ENCODE data around the gene WDR7.

WDR7 gene

GRCh38 chr18:57023275-57023882 lies 372.2 kb downstream of the WDR7 start:
- Histone ChIP-seq H3K4me2 (ENCODE audit: low read length, poor library complexity, severe bottlenecking) (no peak overlapping the region), H2AK5ac (ENCODE audit: low read length, severe bottlenecking) (no peak overlapping the region), H2BK15ac (ENCODE audit: low read depth, poor library complexity, severe bottlenecking) (no peak overlapping the region), H4K8ac (ENCODE audit: low read length) (no peak overlapping the region), H3K18ac (ENCODE audit: low read depth in 1 of 2, low read length in 2 of 2) (no peak overlapping the region), H2BK12ac (ENCODE audit: low read length in 2 of 2) (no peak overlapping the region), H3K27ac (ENCODE audit: low read length, poor library complexity, severe bottlenecking) (no peak overlapping the region), H3K4ac (ENCODE audit: low read depth in 1 of 2, low read length in 2 of 2) (no peak overlapping the region), H3K4me3 (ENCODE audit: insufficient read depth in 1 of 2, low read depth in 1 of 2, low read length in 2 of 2) (no peak overlapping the region), H3K23ac (ENCODE audit: low read length in 2 of 2) (no peak overlapping the region), H2AFZ (ENCODE audit: low read depth, low read length) (no peak overlapping the region), H3K27me3 (ENCODE audit: control insufficient read depth in 1 of 2, insufficient read depth in 1 of 2, low read length in 2 of 2) (no peaks in the 10 kb centered on the region), H3K9ac (ENCODE audit: low read length) (no peak overlapping the region), H2BK120ac (ENCODE audit: low read depth, low read length) (no peak overlapping the region), H3K36me3 (ENCODE audit: control insufficient read depth in 1 of 2, insufficient read depth in 2 of 2, low read depth in 1 of 2, low read length in 2 of 2) (peaks cover 12 to 27% of the 10 kb centered on the region in 2 experiments), H3K4me1 (ENCODE audit: control insufficient read depth, insufficient read depth, low read depth, low read length) (peaks cover 4% of the 10 kb centered on the region), H4K91ac (ENCODE audit: low read length) (no peak overlapping the region), H3K79me1 (replicated peaks; ENCODE audit: low read length, poor library complexity, severe bottlenecking) (no peaks in the 10 kb centered on the region), H2BK5ac (ENCODE audit: low read depth, low read length, poor library complexity, severe bottlenecking) (no peak overlapping the region), H3K9me3 (ENCODE audit: control insufficient read depth, low read length) (no peaks in the 10 kb centered on the region), H3K14ac (ENCODE audit: low read length in 2 of 2) (no peak overlapping the region)
- DNase-seq: no peak
- WGBS: no CpG with 5 or more reads among the region's 3 CpGs

- 46% methylated on average over 4 of the region's 4 CpGs for WGBS
These were observed 374.4 kb downstream of the WDR7 start for GRCh38 chr18:57025540-57025939.

GRCh38 chr18:57026316-57026715 lies 375.2 kb downstream of the WDR7 start:
- Histone ChIP-seq H3K4ac (ENCODE audit: low read depth in 1 of 2, low read length in 2 of 2) (no peak overlapping the region), H3K27me3 (ENCODE audit: control insufficient read depth in 1 of 2, insufficient read depth in 1 of 2, low read length in 2 of 2) (no peaks in the 10 kb centered on the region)
- WGBS: no CpG with 5 or more reads among the region's 2 CpGs

More at GRCh38 chr18:57025540-57025939, 374.4 kb downstream of the WDR7 start:
- no peak overlapping the region for H3K9ac ChIP-seq (ENCODE audit: low read length)
- H4K8ac ChIP-seq (ENCODE audit: low read length): no peak overlapping the region
- no peak overlapping the region for H3K4me2 ChIP-seq (ENCODE audit: low read length, poor library complexity, severe bottlenecking)
- no peak overlapping the region for H3K27ac ChIP-seq (ENCODE audit: low read length, poor library complexity, severe bottlenecking)
- no peak overlapping the region for H2BK15ac ChIP-seq (ENCODE audit: low read depth, poor library complexity, severe bottlenecking)
- no peak overlapping the region for H3K4me3 ChIP-seq (ENCODE audit: insufficient read depth in 1 of 2, low read depth in 1 of 2, low read length in 2 of 2)
- no peak overlapping the region for H3K23ac ChIP-seq (ENCODE audit: low read length in 2 of 2)
- no peak overlapping the region for H3K14ac ChIP-seq (ENCODE audit: low read length in 2 of 2)
- H2BK12ac ChIP-seq (ENCODE audit: low read length in 2 of 2): no peak overlapping the region
- no peaks in the 10 kb centered on the region for H3K27me3 ChIP-seq (ENCODE audit: control insufficient read depth in 1 of 2, insufficient read depth in 1 of 2, low read length in 2 of 2)
- H2BK5ac ChIP-seq (ENCODE audit: low read depth, low read length, poor library complexity, severe bottlenecking): no peak overlapping the region
- no peak overlapping the region for H2AK5ac ChIP-seq (ENCODE audit: low read length, severe bottlenecking)
- H3K9me3 ChIP-seq (ENCODE audit: control insufficient read depth, low read length): no peaks in the 10 kb centered on the region
- no peak overlapping the region for H2AFZ ChIP-seq (ENCODE audit: low read depth, low read length)
- no peak overlapping the region for H2BK120ac ChIP-seq (ENCODE audit: low read depth, low read length)
- H4K91ac ChIP-seq (ENCODE audit: low read length): no peak overlapping the region
- H3K36me3 ChIP-seq (ENCODE audit: control insufficient read depth in 1 of 2, insufficient read depth in 2 of 2, low read depth in 1 of 2, low read length in 2 of 2): peaks cover 15 to 42% of the 10 kb centered on the region in 2 experiments
- no peak overlapping the region for H3K18ac ChIP-seq (ENCODE audit: low read depth in 1 of 2, low read length in 2 of 2)
- no peaks in the 10 kb centered on the region for H3K79me1 ChIP-seq (replicated peaks; ENCODE audit: low read length, poor library complexity, severe bottlenecking)
- DNase-seq: peak; percentile 27
- H3K4ac ChIP-seq (ENCODE audit: low read depth in 1 of 2, low read length in 2 of 2): no peak overlapping the region
- H3K4me1 ChIP-seq (ENCODE audit: control insufficient read depth, insufficient read depth, low read depth, low read length): peaks cover 4% of the 10 kb centered on the region

GRCh38 chr18:57027190-57027708 lies 376.1 kb downstream of the WDR7 start:
- H3K4ac ChIP-seq (ENCODE audit: low read depth in 1 of 2, low read length in 2 of 2): no peak overlapping the region
- H3K23ac ChIP-seq (ENCODE audit: low read length in 2 of 2): no peak overlapping the region
- no peaks in the 10 kb centered on the region for H3K79me1 ChIP-seq (replicated peaks; ENCODE audit: low read length, poor library complexity, severe bottlenecking)
- peaks cover 4% of the 10 kb centered on the region for H3K4me1 ChIP-seq (ENCODE audit: control insufficient read depth, insufficient read depth, low read depth, low read length)
- H3K9ac ChIP-seq (ENCODE audit: low read length): no peak overlapping the region
- H3K9me3 ChIP-seq (ENCODE audit: control insufficient read depth, low read length): no peaks in the 10 kb centered on the region
- no peak overlapping the region for H3K27ac ChIP-seq (ENCODE audit: low read length, poor library complexity, severe bottlenecking)
- H3K27me3 ChIP-seq (ENCODE audit: control insufficient read depth in 1 of 2, insufficient read depth in 1 of 2, low read length in 2 of 2): no peaks in the 10 kb centered on the region
- no peak overlapping the region for H2BK5ac ChIP-seq (ENCODE audit: low read depth, low read length, poor library complexity, severe bottlenecking)
- H2BK120ac ChIP-seq (ENCODE audit: low read depth, low read length): no peak overlapping the region
- H3K18ac ChIP-seq (ENCODE audit: low read depth in 1 of 2, low read length in 2 of 2): no peak overlapping the region
- H4K91ac ChIP-seq (ENCODE audit: low read length): peak overlapping the region; percentile 27
- H3K4me3 ChIP-seq (ENCODE audit: insufficient read depth in 1 of 2, low read depth in 1 of 2, low read length in 2 of 2): no peak overlapping the region
- no peak overlapping the region for H2AFZ ChIP-seq (ENCODE audit: low read depth, low read length)
- no peak overlapping the region for H2BK15ac ChIP-seq (ENCODE audit: low read depth, poor library complexity, severe bottlenecking)
- no peak overlapping the region for H2BK12ac ChIP-seq (ENCODE audit: low read length in 2 of 2)
- no peak overlapping the region for H4K8ac ChIP-seq (ENCODE audit: low read length)
- H3K36me3 ChIP-seq (ENCODE audit: control insufficient read depth in 1 of 2, insufficient read depth in 2 of 2, low read depth in 1 of 2, low read length in 2 of 2): peaks cover 10 to 39% of the 10 kb centered on the region in 2 experiments
- H2AK5ac ChIP-seq (ENCODE audit: low read length, severe bottlenecking): peak overlapping the region; percentile 44
- H3K14ac ChIP-seq (ENCODE audit: low read length in 2 of 2): peak overlapping the region in 1 of 2 experiments; percentile 3
- no peak for DNase-seq
- H3K4me2 ChIP-seq (ENCODE audit: low read length, poor library complexity, severe bottlenecking): no peak overlapping the region
- 95% methylated on average over 14 of the region's 15 CpGs for WGBS

More at GRCh38 chr18:57026316-57026715, 375.2 kb downstream of the WDR7 start:
- Histone ChIP-seq H3K36me3 (ENCODE audit: control insufficient read depth in 1 of 2, insufficient read depth in 2 of 2, low read depth in 1 of 2, low read length in 2 of 2) (peaks cover 10 to 39% of the 10 kb centered on the region in 2 experiments), H3K4me2 (ENCODE audit: low read length, poor library complexity, severe bottlenecking) (no peak overlapping the region), H2AK5ac (ENCODE audit: low read length, severe bottlenecking) (no peak overlapping the region), H3K4me3 (ENCODE audit: insufficient read depth in 1 of 2, low read depth in 1 of 2, low read length in 2 of 2) (no peak overlapping the region), H3K9ac (ENCODE audit: low read length) (no peak overlapping the region), H2BK120ac (ENCODE audit: low read depth, low read length) (no peak overlapping the region), H2BK15ac (ENCODE audit: low read depth, poor library complexity, severe bottlenecking) (no peak overlapping the region), H2AFZ (ENCODE audit: low read depth, low read length) (no peak overlapping the region), H4K91ac (ENCODE audit: low read length) (no peak overlapping the region), H2BK5ac (ENCODE audit: low read depth, low read length, poor library complexity, severe bottlenecking) (no peak overlapping the region), H3K27ac (ENCODE audit: low read length, poor library complexity, severe bottlenecking) (no peak overlapping the region), H4K8ac (ENCODE audit: low read length) (no peak overlapping the region), H2BK12ac (ENCODE audit: low read length in 2 of 2) (no peak overlapping the region), H3K4me1 (ENCODE audit: control insufficient read depth, insufficient read depth, low read depth, low read length) (peaks cover 4% of the 10 kb centered on the region), H3K14ac (ENCODE audit: low read length in 2 of 2) (no peak overlapping the region), H3K9me3 (ENCODE audit: control insufficient read depth, low read length) (no peaks in the 10 kb centered on the region), H3K23ac (ENCODE audit: low read length in 2 of 2) (no peak overlapping the region), H3K18ac (ENCODE audit: low read depth in 1 of 2, low read length in 2 of 2) (no peak overlapping the region), H3K79me1 (replicated peaks; ENCODE audit: low read length, poor library complexity, severe bottlenecking) (no peaks in the 10 kb centered on the region)
- DNase-seq: peak; percentile 13

Data from mesenchymal stem cell (in vitro differentiated cells and primary cell).